Body of pancreas (tissue), 4 donors: ENCODE results near the gene DLGAP1. TPM values are rescaled to one million over a fixed set of nuclear protein-coding genes. Genes with fewer than 3 reads are reported as not detected.

Experiments
- ATAC-seq: fragments of 150-250 bp; one replicate; pipeline ENCODE4 v1.9.1; 2016
- DNase-seq, 4 donors: peaks; one replicate each; pipeline ENCODE4 v3.0.0-alpha.2; 2019
- H3K27ac ChIP-seq, 4 donors: fragments of 200-600 bp; sonication (generic); 1 replicate in 3 of 4; 2 replicates in 1 of 4; pipeline versions ENCODE4 v1.5.1 to v1.6.1; 2016 to 2019; ENCODE audit warnings: mild to moderate bottlenecking in 1 of 4, mixed read lengths in 1 of 4, moderate library complexity in 1 of 4
- H3K27me3 ChIP-seq, 2 donors: fragments of 200-600 bp; sonication (generic); one replicate each; pipeline ENCODE4 v1.6.0; 2016; ENCODE audit warnings: mild to moderate bottlenecking in 1 of 2
- H3K36me3 ChIP-seq, 2 donors: fragments of 200-600 bp; sonication (generic); replicated peaks in 1 of 2; 2 replicates each; pipeline ENCODE4 v1.5.1; 2016; ENCODE audit warnings: low read depth in 2 of 2; ENCODE audit not compliant: insufficient read depth in 1 of 2
- H3K4me1 ChIP-seq: fragments of 200-600 bp; sonication (generic); one replicate; pipeline ENCODE4 v1.6.0; 2016
- H3K4me3 ChIP-seq, 2 donors: fragments of 200-600 bp; sonication (generic); 1 replicate in 1 of 2; 2 replicates in 1 of 2; pipeline ENCODE4 v1.5.1; 2016 to 2019
- H3K9me3 ChIP-seq, 3 donors: fragments of 200-600 bp; sonication (generic); 1 replicate in 2 of 3; 2 replicates in 1 of 3; pipeline ENCODE4 v1.5.1; 2016
- CTCF ChIP-seq, 7 experiments: fragments of 450-650 bp in 4 of 7; fragments of 200-600 bp in 3 of 7; sonication (generic) in 3 of 7; IDR thresholded peaks; one replicate each; pipeline ENCODE4 v1.5.1; 2016 to 2019; ENCODE audit warnings: antibody characterized with exemption in 7 of 7
- POLR2A ChIP-seq, 3 donors: fragments of 450-650 bp; IDR thresholded peaks; one replicate each; pipeline ENCODE4 v1.6.1; 2016; ENCODE audit warnings: antibody characterized with exemption in 3 of 3, mild to moderate bottlenecking in 2 of 3
- whole genome bisulfite sequencing, 2 donors: methylation state at CpG; one replicate each; pipeline ENCODE4 v1.1.5; 2017; 5-methylcytosine and 5-hydroxymethylcytosine counted together
- intact Hi-C: fragments of 100-400 bp; cut with DNase I; formaldehyde crosslinking; loops from one replicate; pipeline ENCODE4 v1.15.1; 2023
- total RNA-seq, 2 donors: library from RNA; depleted of rRNA; stranded (reverse); fragments of >200 nt; gene quantifications; one replicate each; pipeline ENCODE4 v1.1.0, GENCODE V29; 2016

The DLGAP1 gene
- total RNA-seq, 2 donors from 2014 or later, result 0.52 to 7.9 TPM

GRCh38 chr18:3466872-3467271 lies 988.2 kb downstream of the DLGAP1 start:
- no peak for ATAC-seq
- no peak overlapping the region for H3K27ac ChIP-seq
- no peak for DNase-seq

GRCh38 chr18:3466045-3466444 lies 989.1 kb downstream of the DLGAP1 start:
- DNase-seq, result no peak
- intact Hi-C loops, result no loop called here
- H3K27me3 ChIP-seq, result no peaks in the 10 kb centered on the region
- 64 to 77% methylated on average over 5 of the region's 5 CpGs for WGBS, 2 donors
- H3K36me3 ChIP-seq, result no peaks in the 10 kb centered on the region
- H3K4me3 ChIP-seq, result no peak overlapping the region
- ATAC-seq, result no peak
- H3K9me3 ChIP-seq, result no peaks in the 10 kb centered on the region
- no peak for TF ChIP-seq POLR2A (IDR thresholded peaks at IDR 0.05)
- TF ChIP-seq CTCF (IDR thresholded peaks at IDR 0.05), result no peak
- no peak overlapping the region for H3K27ac ChIP-seq
- H3K4me1 ChIP-seq, result no peaks in the 10 kb centered on the region

More at GRCh38 chr18:3466872-3467271, 988.2 kb downstream of the DLGAP1 start:
- Histone ChIP-seq H3K4me3 (no peak overlapping the region), H3K27me3 (no peaks in the 10 kb centered on the region), H3K4me1 (no peaks in the 10 kb centered on the region), H3K9me3 (no peaks in the 10 kb centered on the region), H3K36me3 (no peaks in the 10 kb centered on the region)
- intact Hi-C loops, result no loop called here
- WGBS, 2 donors, result 37 to 45% methylated on average over 2 of the region's 2 CpGs
- TF ChIP-seq CTCF (IDR thresholded peaks at IDR 0.05) (no peak), POLR2A (IDR thresholded peaks at IDR 0.05) (no peak)

GRCh38 chr18:3463051-3463450 lies 992.1 kb downstream of the DLGAP1 start:
- H3K4me1 ChIP-seq, result peaks cover 13% of the 10 kb centered on the region
- TF ChIP-seq CTCF (IDR thresholded peaks at IDR 0.05) (no peak), POLR2A (IDR thresholded peaks at IDR 0.05) (no peak)
- 65% methylated on average over 2 of the region's 2 CpGs for WGBS, 2 donors
- no peak overlapping the region for H3K4me3 ChIP-seq
- intact Hi-C loops, result no loop called here
- no peaks in the 10 kb centered on the region for H3K9me3 ChIP-seq
- H3K36me3 ChIP-seq, result no peaks in the 10 kb centered on the region
- no peak for DNase-seq
- H3K27ac ChIP-seq, result no peak overlapping the region
- no peak for ATAC-seq
- no peaks in the 10 kb centered on the region for H3K27me3 ChIP-seq

GRCh38 chr18:3461704-3462103 lies 993.4 kb downstream of the DLGAP1 start:
- TF ChIP-seq CTCF (IDR thresholded peaks at IDR 0.05) (no peak), POLR2A (IDR thresholded peaks at IDR 0.05) (no peak)
- Histone ChIP-seq H3K4me1 (peaks cover 24% of the 10 kb centered on the region), H3K27me3 (no peaks in the 10 kb centered on the region), H3K4me3 (no peak overlapping the region), H3K27ac (no peak overlapping the region), H3K36me3 (no peaks in the 10 kb centered on the region), H3K9me3 (no peaks in the 10 kb centered on the region)
- DNase-seq, result no peak
- intact Hi-C loops, result no loop called here
- WGBS, 2 donors, result 98 to 100% methylated on average over 5 of the region's 5 CpGs
- no peak for ATAC-seq

GRCh38 chr18:3460823-3461398 lies 994.2 kb downstream of the DLGAP1 start:
- H3K4me1 ChIP-seq, result peaks cover 32% of the 10 kb centered on the region
- no peak overlapping the region for H3K4me3 ChIP-seq
- no peak overlapping the region for H3K27ac ChIP-seq
- 94 to 97% methylated on average over 4 of the region's 4 CpGs for WGBS, 2 donors
- TF ChIP-seq POLR2A (IDR thresholded peaks at IDR 0.05), result no peak
- no peak for TF ChIP-seq CTCF (IDR thresholded peaks at IDR 0.05)
- H3K27me3 ChIP-seq, result no peaks in the 10 kb centered on the region
- H3K9me3 ChIP-seq, result no peaks in the 10 kb centered on the region
- DNase-seq (no peak), ATAC-seq (no peak)
- intact Hi-C loops, result no loop called here
- no peaks in the 10 kb centered on the region for H3K36me3 ChIP-seq
